Measurements from ENCODE around the gene NEK9. TPM values are rescaled to one million over a fixed set of nuclear protein-coding genes. Genes with fewer than 3 reads are reported as not detected.

Gene NEK9
- total RNA-seq, 1 donor from 2014 or later = 74.3 TPM

- no peaks in the 10 kb centered on the region for H3K9me3 Mint-ChIP-seq (ENCODE audit: unreplicated experiment)
- no peak overlapping the region for H3K4me3 Mint-ChIP-seq (ENCODE audit: unreplicated experiment)
- peaks cover 15% of the 10 kb centered on the region for H3K4me1 Mint-ChIP-seq (ENCODE audit: unreplicated experiment)
- no peak overlapping the region for H3K27ac Mint-ChIP-seq (ENCODE audit: unreplicated experiment)
- no peak for DNase-seq (ENCODE audit: low spot score)
- TF ChIP-seq, protein P1, sequence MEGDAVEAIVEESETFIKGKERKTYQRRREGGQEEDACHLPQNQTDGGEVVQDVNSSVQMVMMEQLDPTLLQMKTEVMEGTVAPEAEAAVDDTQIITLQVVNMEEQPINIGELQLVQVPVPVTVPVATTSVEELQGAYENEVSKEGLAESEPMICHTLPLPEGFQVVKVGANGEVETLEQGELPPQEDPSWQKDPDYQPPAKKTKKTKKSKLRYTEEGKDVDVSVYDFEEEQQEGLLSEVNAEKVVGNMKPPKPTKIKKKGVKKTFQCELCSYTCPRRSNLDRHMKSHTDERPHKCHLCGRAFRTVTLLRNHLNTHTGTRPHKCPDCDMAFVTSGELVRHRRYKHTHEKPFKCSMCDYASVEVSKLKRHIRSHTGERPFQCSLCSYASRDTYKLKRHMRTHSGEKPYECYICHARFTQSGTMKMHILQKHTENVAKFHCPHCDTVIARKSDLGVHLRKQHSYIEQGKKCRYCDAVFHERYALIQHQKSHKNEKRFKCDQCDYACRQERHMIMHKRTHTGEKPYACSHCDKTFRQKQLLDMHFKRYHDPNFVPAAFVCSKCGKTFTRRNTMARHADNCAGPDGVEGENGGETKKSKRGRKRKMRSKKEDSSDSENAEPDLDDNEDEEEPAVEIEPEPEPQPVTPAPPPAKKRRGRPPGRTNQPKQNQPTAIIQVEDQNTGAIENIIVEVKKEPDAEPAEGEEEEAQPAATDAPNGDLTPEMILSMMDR (IDR thresholded peaks at IDR 0.05; ENCODE audit: unreplicated experiment) = no peak
- peaks cover 5% of the 10 kb centered on the region for H3K36me3 Mint-ChIP-seq (ENCODE audit: low read depth, unreplicated experiment)
- H3K27me3 Mint-ChIP-seq (ENCODE audit: unreplicated experiment) = no peaks in the 10 kb centered on the region
Measured at GRCh38 chr14:75119056-75119455, 7.8 kb downstream of the NEK9 start.

GRCh38 chr14:75113932-75114539, 12.8 kb downstream of the NEK9 start:
- H3K9me3 Mint-ChIP-seq (ENCODE audit: unreplicated experiment) = no peaks in the 10 kb centered on the region
- DNase-seq (ENCODE audit: low spot score) = no peak
- TF ChIP-seq, protein P1 (IDR thresholded peaks at IDR 0.05; ENCODE audit: unreplicated experiment) = no peak
- no peaks in the 10 kb centered on the region for H3K27me3 Mint-ChIP-seq (ENCODE audit: unreplicated experiment)
- H3K27ac Mint-ChIP-seq (ENCODE audit: unreplicated experiment) = no peak overlapping the region
- no peaks in the 10 kb centered on the region for H3K4me1 Mint-ChIP-seq (ENCODE audit: unreplicated experiment)
- no peak overlapping the region for H3K4me3 Mint-ChIP-seq (ENCODE audit: unreplicated experiment)
- peaks cover 34% of the 10 kb centered on the region for H3K36me3 Mint-ChIP-seq (ENCODE audit: low read depth, unreplicated experiment)

- Mint-ChIP-seq H3K9me3 (ENCODE audit: unreplicated experiment) (no peaks in the 10 kb centered on the region), H3K4me1 (ENCODE audit: unreplicated experiment) (no peaks in the 10 kb centered on the region), H3K36me3 (ENCODE audit: low read depth, unreplicated experiment) (peaks cover 40% of the 10 kb centered on the region), H3K27me3 (ENCODE audit: unreplicated experiment) (no peaks in the 10 kb centered on the region), H3K4me3 (ENCODE audit: unreplicated experiment) (no peak overlapping the region), H3K27ac (ENCODE audit: unreplicated experiment) (no peak overlapping the region)
- no peak for DNase-seq (ENCODE audit: low spot score)
- TF ChIP-seq, protein P1 (IDR thresholded peaks at IDR 0.05; ENCODE audit: unreplicated experiment) = no peak
Measured at GRCh38 chr14:75109877-75110276, 17.0 kb downstream of the NEK9 start.

- TF ChIP-seq, protein P1 (IDR thresholded peaks at IDR 0.05; ENCODE audit: unreplicated experiment) = no peak
- Mint-ChIP-seq H3K4me3 (ENCODE audit: unreplicated experiment) (no peak overlapping the region), H3K9me3 (ENCODE audit: unreplicated experiment) (no peaks in the 10 kb centered on the region), H3K27ac (ENCODE audit: unreplicated experiment) (no peak overlapping the region), H3K36me3 (ENCODE audit: low read depth, unreplicated experiment) (peaks cover 36% of the 10 kb centered on the region), H3K27me3 (ENCODE audit: unreplicated experiment) (no peaks in the 10 kb centered on the region), H3K4me1 (ENCODE audit: unreplicated experiment) (no peaks in the 10 kb centered on the region)
- DNase-seq (ENCODE audit: low spot score) = no peak
Measured at GRCh38 chr14:75107186-75107585, 19.7 kb downstream of the NEK9 start.

GRCh38 chr14:75101491-75101890, 25.4 kb downstream of the NEK9 start:
- DNase-seq (ENCODE audit: low spot score) = no peak
- no peaks in the 10 kb centered on the region for H3K9me3 Mint-ChIP-seq (ENCODE audit: unreplicated experiment)
- TF ChIP-seq, protein P1 (IDR thresholded peaks at IDR 0.05; ENCODE audit: unreplicated experiment) = no peak
- no peak overlapping the region for H3K4me3 Mint-ChIP-seq (ENCODE audit: unreplicated experiment)
- H3K27ac Mint-ChIP-seq (ENCODE audit: unreplicated experiment) = no peak overlapping the region
- H3K27me3 Mint-ChIP-seq (ENCODE audit: unreplicated experiment) = peaks cover 2% of the 10 kb centered on the region
- H3K36me3 Mint-ChIP-seq (ENCODE audit: low read depth, unreplicated experiment) = peaks cover 30% of the 10 kb centered on the region
- no peaks in the 10 kb centered on the region for H3K4me1 Mint-ChIP-seq (ENCODE audit: unreplicated experiment)

Measured in endothelial cell (in vitro differentiated cells).